GM21526 (cell line): ENCODE measurements around the gene CSNK1A1.
"Not testable (repeated sequence)": the region's sequence is repeated elsewhere in the genome, so short reads cannot be mapped to it uniquely, and the experiment has no call there.

Experiments used
- ATAC-seq: cut with Tn5 transposase; IDR thresholded peaks from one replicate; pipeline ENCODE4 v1.9.1; 2021; ENCODE audit warnings: moderate library complexity; ENCODE audit not compliant: unreplicated experiment, low FRiP score

Gene CSNK1A1

GRCh38 chr5:149535787-149536186 is 15.5 kb downstream of the CSNK1A1 start:
- ATAC-seq, result not testable (repeated sequence)

- ATAC-seq, result no peak
Measured at GRCh38 chr5:149532413-149532812, 18.8 kb downstream of the CSNK1A1 start.

GRCh38 chr5:149529463-149529862 is 21.8 kb downstream of the CSNK1A1 start:
- no peak for ATAC-seq

GRCh38 chr5:149528281-149529060 is 22.8 kb downstream of the CSNK1A1 start:
- ATAC-seq, result no peak

GRCh38 chr5:149526845-149527590 is 24.2 kb downstream of the CSNK1A1 start:
- no peak for ATAC-seq

GRCh38 chr5:149521739-149522685 is 29.2 kb downstream of the CSNK1A1 start:
- no peak for ATAC-seq

GRCh38 chr5:149519601-149520000 is 31.6 kb downstream of the CSNK1A1 start:
- ATAC-seq, result no peak

- ATAC-seq, result no peak
Measured at GRCh38 chr5:149518620-149519019, 32.6 kb downstream of the CSNK1A1 start.

- ATAC-seq, result no peak
Measured at GRCh38 chr5:149517461-149518122, 33.6 kb downstream of the CSNK1A1 start.

- no peak for ATAC-seq
Measured at GRCh38 chr5:149514512-149514911, 36.7 kb downstream of the CSNK1A1 start.

- not testable (repeated sequence) for ATAC-seq
Measured at GRCh38 chr5:149513372-149513947, 37.8 kb downstream of the CSNK1A1 start.

GRCh38 chr5:149510136-149510535 is 41.1 kb downstream of the CSNK1A1 start:
- no peak for ATAC-seq

GRCh38 chr5:149504677-149505076 is 46.6 kb downstream of the CSNK1A1 start:
- no peak for ATAC-seq

- no peak for ATAC-seq
Measured at GRCh38 chr5:149503006-149503405, 48.2 kb downstream of the CSNK1A1 start.

- no peak for ATAC-seq
Measured at GRCh38 chr5:149500922-149501582, 50.2 kb downstream of the CSNK1A1 start.

- no peak for ATAC-seq
Measured at GRCh38 chr5:149498724-149499336, 52.4 kb downstream of the CSNK1A1 start.

GRCh38 chr5:149497357-149497756 is 53.9 kb downstream of the CSNK1A1 start:
- no peak for ATAC-seq

GRCh38 chr5:149496917-149497316 is 54.3 kb downstream of the CSNK1A1 start:
- ATAC-seq, result no peak

GRCh38 chr5:149496166-149496565 is 55.1 kb downstream of the CSNK1A1 start:
- ATAC-seq, result no peak
